Parathyroid adenoma (tissue), 2 donors: ENCODE results near the gene PLOD3.

Source experiments
- H2AFZ ChIP-seq: fragments of 300-600 bp; sonication (generic); one replicate; pipeline ENCODE4 v1.7.0; 2017; ENCODE audit warnings: antibody characterized with exemption, mild to moderate bottlenecking
- H3K27ac ChIP-seq: fragments of 300-600 bp; sonication (generic); one replicate; pipeline ENCODE4 v1.7.0; 2017
- H3K27me3 ChIP-seq: fragments of 300-600 bp; sonication (generic); one replicate; pipeline ENCODE4 v1.7.0; 2017; ENCODE audit warnings: low read length; ENCODE audit not compliant: control insufficient read depth, insufficient read depth
- H3K36me3 ChIP-seq: fragments of 300-600 bp; sonication (generic); one replicate; pipeline ENCODE4 v1.7.0; 2017; ENCODE audit warnings: low read length; ENCODE audit not compliant: control insufficient read depth, insufficient read depth
- H3K4me1 ChIP-seq: fragments of 300-600 bp; sonication (generic); one replicate; pipeline ENCODE4 v1.7.0; 2017; ENCODE audit warnings: control low read depth
- H3K4me2 ChIP-seq: fragments of 300-600 bp; sonication (generic); one replicate; pipeline ENCODE4 v1.7.0; 2017; ENCODE audit warnings: low read length
- H3K4me3 ChIP-seq: fragments of 300-600 bp; sonication (generic); one replicate; pipeline ENCODE4 v1.7.0; 2017; ENCODE audit warnings: low read depth, low read length
- H3K79me2 ChIP-seq: fragments of 300-600 bp; sonication (generic); one replicate; pipeline ENCODE4 v1.7.0; 2017; ENCODE audit warnings: control low read depth
- H3K9ac ChIP-seq: fragments of 300-600 bp; sonication (generic); one replicate; pipeline ENCODE4 v1.7.0; 2017; ENCODE audit warnings: mild to moderate bottlenecking
- H3K9me3 ChIP-seq: fragments of 300-600 bp; sonication (generic); one replicate; pipeline ENCODE4 v1.7.0; 2017; ENCODE audit warnings: low read length; ENCODE audit not compliant: control insufficient read depth
- CTCF ChIP-seq: fragments of 300-600 bp; sonication (generic); IDR thresholded peaks from one replicate; pipeline ENCODE4 v1.7.0; 2017; ENCODE audit warnings: antibody characterized with exemption, mild to moderate bottlenecking
- donor health status: primary hyperparathyroidism.

The PLOD3 gene

DNA sequence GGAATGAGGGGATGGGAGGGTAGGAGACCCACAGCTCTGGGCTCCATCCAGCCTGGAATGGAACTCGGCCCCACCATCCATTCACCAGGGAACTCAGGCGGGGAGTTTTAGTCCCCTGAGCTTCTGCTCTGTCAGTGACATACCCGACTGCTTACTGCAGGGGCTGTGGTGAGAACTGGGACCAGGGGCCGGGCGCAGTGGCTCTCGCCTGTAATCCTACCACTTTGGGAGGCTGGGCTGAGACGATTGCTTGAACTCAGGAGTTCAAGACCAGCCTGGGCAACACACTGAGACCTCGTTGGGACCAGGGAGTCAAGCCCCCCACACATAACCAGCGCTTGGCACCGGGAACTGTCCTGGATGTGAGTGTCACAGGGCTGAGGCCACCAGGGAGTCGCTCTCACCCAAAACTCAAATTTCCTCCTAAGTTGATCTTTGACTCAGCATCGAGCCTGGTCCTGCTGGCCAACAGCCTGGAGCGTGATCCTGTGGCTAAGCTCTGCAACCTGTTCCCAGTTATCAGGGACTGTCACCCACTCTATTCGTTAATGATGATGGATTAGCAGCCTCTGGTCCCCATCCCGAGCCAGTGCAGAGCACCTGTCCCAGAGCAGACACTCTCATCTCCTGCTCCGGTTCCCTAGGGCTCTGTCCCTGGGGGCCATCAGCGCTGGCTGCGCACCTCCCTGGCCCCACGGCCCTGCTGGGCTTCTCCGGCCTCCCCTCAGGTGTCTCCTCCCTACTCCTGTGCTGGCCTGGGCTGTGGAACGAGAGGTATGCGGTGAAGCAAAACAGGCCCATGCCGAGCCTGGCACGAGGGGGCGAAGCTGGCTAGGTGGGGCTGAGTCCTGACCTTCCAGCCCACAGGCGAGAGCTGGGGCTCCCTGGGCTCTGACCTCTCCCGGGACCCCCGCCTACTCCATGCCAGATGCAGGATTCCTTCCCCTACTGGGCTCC, 21.1 kb upstream of the PLOD3 start:
- Histone ChIP-seq H3K9me3 (no peaks in the 10 kb centered on the region), H3K4me2 (no peak overlapping the region), H3K79me2 (peaks cover 28% of the 10 kb centered on the region), H3K4me3 (no peak overlapping the region), H3K27me3 (no peaks in the 10 kb centered on the region), H3K9ac (no peak overlapping the region), H3K27ac (peak overlapping the region; percentile 24), H3K36me3 (no peaks in the 10 kb centered on the region), H2AFZ (no peak overlapping the region), H3K4me1 (peaks cover 6% of the 10 kb centered on the region)
- TF ChIP-seq CTCF, result no peak

- Histone ChIP-seq H3K9ac (no peak within 1 kb of the TSS), H3K79me2 (peaks cover 24% of the 10 kb centered on the region), H3K4me2 (peak within 1 kb of the TSS; percentile 17), H3K9me3 (no peaks in the 10 kb centered on the region), H2AFZ (no peak within 1 kb of the TSS), H3K36me3 (no peaks in the 10 kb centered on the region), H3K27me3 (no peaks in the 10 kb centered on the region), H3K4me1 (no peaks in the 10 kb centered on the region), H3K4me3 (no peak within 1 kb of the TSS), H3K27ac (peak within 1 kb of the TSS; percentile 30)
- no peak for TF ChIP-seq CTCF
Observed at GRCh38 chr7:101237206-101238067, 20.1 kb upstream of the PLOD3 start, which contains the start of gene CLDN15. Gene CLDN15, minus strand, starts transcription at chr7:101237802. Its CDS starts 221 bp downstream, at chr7:101237581.

DNA sequence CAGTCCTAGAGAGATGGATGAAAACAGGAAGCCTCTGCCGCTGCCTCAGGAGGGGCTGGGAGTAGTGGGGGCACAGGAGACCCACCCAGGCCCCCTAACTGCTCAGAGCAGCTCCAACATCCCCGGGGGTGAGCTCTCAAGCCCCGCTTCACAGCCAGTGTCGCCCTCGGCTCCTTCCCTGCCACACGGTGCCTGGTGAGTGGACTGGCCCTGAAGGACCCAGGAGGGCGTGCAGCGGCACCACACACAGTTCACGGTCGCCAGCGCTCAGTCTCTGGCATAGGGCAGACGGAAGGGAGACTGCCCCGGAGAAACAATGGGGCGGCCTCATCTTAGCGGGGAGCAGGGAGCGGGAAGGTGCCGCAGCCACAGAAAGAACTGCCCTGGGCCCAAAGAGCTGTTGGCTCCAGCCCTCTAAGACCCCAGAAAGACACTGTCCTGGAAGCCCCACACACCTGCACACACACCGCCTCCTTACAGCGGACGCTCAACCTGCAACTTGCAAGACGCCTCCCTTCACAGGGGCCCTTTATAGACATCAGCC, 19.0 kb upstream of the PLOD3 start:
- Histone ChIP-seq H3K4me3 (no peak overlapping the region), H3K9ac (no peak overlapping the region), H3K27ac (no peak overlapping the region), H3K36me3 (no peaks in the 10 kb centered on the region), H3K79me2 (peaks cover 19% of the 10 kb centered on the region), H3K9me3 (no peaks in the 10 kb centered on the region), H3K27me3 (no peaks in the 10 kb centered on the region), H3K4me1 (peaks cover 7% of the 10 kb centered on the region), H3K4me2 (no peak overlapping the region), H2AFZ (no peak overlapping the region)
- no peak for TF ChIP-seq CTCF

DNA sequence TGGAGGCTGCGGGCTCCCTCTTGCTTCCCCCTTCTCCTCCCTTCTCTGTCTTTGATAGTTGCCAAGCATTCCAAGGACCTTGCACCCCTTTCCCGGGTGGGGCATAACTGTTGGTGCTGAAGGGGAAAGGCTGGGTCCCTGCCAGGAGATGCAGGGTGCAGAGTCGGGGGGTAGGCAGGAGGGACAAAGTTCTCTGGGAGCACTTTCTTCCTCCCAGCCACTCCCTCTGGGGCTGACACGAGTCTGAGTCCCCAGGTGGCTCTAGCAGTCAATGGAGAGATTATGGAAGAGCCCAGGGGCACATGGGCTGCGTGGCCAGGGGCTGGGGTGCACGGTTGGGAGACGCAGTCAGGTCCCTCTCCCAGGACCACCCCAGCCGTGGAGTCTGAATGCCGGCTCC, 18.1 kb upstream of the PLOD3 start:
- H3K4me1 ChIP-seq, result peaks cover 7% of the 10 kb centered on the region
- no peaks in the 10 kb centered on the region for H3K36me3 ChIP-seq
- H3K9ac ChIP-seq, result no peak overlapping the region
- H2AFZ ChIP-seq, result no peak overlapping the region
- peaks cover 12% of the 10 kb centered on the region for H3K79me2 ChIP-seq
- H3K4me2 ChIP-seq, result no peak overlapping the region
- H3K9me3 ChIP-seq, result no peaks in the 10 kb centered on the region
- no peak overlapping the region for H3K4me3 ChIP-seq
- no peaks in the 10 kb centered on the region for H3K27me3 ChIP-seq
- no peak overlapping the region for H3K27ac ChIP-seq
- no peak for TF ChIP-seq CTCF
